Measurements from ENCODE around the gene ZBTB20.

GRCh38 chr3:114624047-114624445 lies 523.0 kb downstream of the ZBTB20 start:
- TF ChIP-seq CTCF (IDR thresholded peaks at IDR 0.05) (no peak), POLR2A (IDR thresholded peaks at IDR 0.05) (no peak)
